Liver (tissue), 9 donors: ENCODE data around the gene DGKQ. TPM values are rescaled to one million over a fixed set of nuclear protein-coding genes. Genes with fewer than 3 reads are reported as not detected.

ENCODE experiments used
- DNase-seq: peaks from one replicate; pipeline ENCODE4 v3.0.0-alpha.2; 2017; ENCODE audit warnings: low spot score
- H3K27ac ChIP-seq, 2 donors: one replicate each; pipeline ENCODE4 v1.7.0; 2013; ENCODE audit warnings: inconsistent platforms in 2 of 2, low read length in 2 of 2, control low read depth in 1 of 2, low read depth in 1 of 2, mild to moderate bottlenecking in 1 of 2
- H3K27me3 ChIP-seq, 4 donors: one replicate each; pipeline versions ENCODE4 v1.6.1 to v1.7.0; 2013; ENCODE audit warnings: low read length in 3 of 4, inconsistent platforms in 1 of 4, mild to moderate bottlenecking in 1 of 4, moderate library complexity in 1 of 4; ENCODE audit not compliant: control insufficient read depth in 4 of 4, insufficient read depth in 4 of 4
- H3K36me3 ChIP-seq, 4 donors: one replicate each; pipeline versions ENCODE4 v1.6.1 to v1.7.0; 2013; ENCODE audit warnings: low read length in 3 of 4, mild to moderate bottlenecking in 3 of 4, low read depth in 1 of 4, moderate library complexity in 1 of 4; ENCODE audit not compliant: control insufficient read depth in 4 of 4, insufficient read depth in 3 of 4
- H3K4me1 ChIP-seq, 4 donors: one replicate each; pipeline versions ENCODE4 v1.6.1 to v1.7.0; 2013; ENCODE audit warnings: low read length in 3 of 4, mild to moderate bottlenecking in 3 of 4, moderate library complexity in 1 of 4; ENCODE audit not compliant: control insufficient read depth in 4 of 4, insufficient read depth in 4 of 4
- H3K4me3 ChIP-seq, 3 donors: one replicate each; pipeline versions ENCODE4 v1.6.1 to v1.7.0; 2013; ENCODE audit warnings: low read length in 3 of 3, control low read depth in 1 of 3, low read depth in 1 of 3, mild to moderate bottlenecking in 1 of 3
- H3K9ac ChIP-seq, 2 donors: one replicate each; pipeline ENCODE4 v1.7.0; 2013; ENCODE audit warnings: low read length in 2 of 2, mild to moderate bottlenecking in 2 of 2, moderate library complexity in 2 of 2, control low read depth in 1 of 2, low read depth in 1 of 2
- H3K9me3 ChIP-seq, 4 donors: one replicate each; pipeline versions ENCODE4 v1.6.1 to v1.7.0; 2013; ENCODE audit warnings: low read length in 3 of 4; ENCODE audit not compliant: control insufficient read depth in 4 of 4
- ATF3 ChIP-seq: IDR thresholded peaks from 2 replicates; pipeline ENCODE4 v1.6.1; 2016; ENCODE audit warnings: antibody characterized with exemption
- EGR1 ChIP-seq, 2 donors: IDR thresholded peaks; 2 replicates each; pipeline ENCODE4 v1.6.1; 2016 to 2018; ENCODE audit warnings: antibody characterized with exemption in 2 of 2, low read depth in 2 of 2
- FOXA1 ChIP-seq: IDR thresholded peaks from 2 replicates; pipeline ENCODE4 v1.6.1; 2016; ENCODE audit warnings: antibody characterized with exemption
- FOXA2 ChIP-seq: IDR thresholded peaks from 2 replicates; pipeline ENCODE4 v1.6.1; 2016; ENCODE audit warnings: antibody characterized with exemption
- GABPA ChIP-seq, 2 donors: IDR thresholded peaks in 1 of 2; conservative IDR thresholded peaks in 1 of 2; 2 replicates each; pipeline ENCODE4 v1.6.1; 2016; ENCODE audit warnings: antibody characterized with exemption in 2 of 2, mild to moderate bottlenecking in 1 of 2, moderate library complexity in 1 of 2
- HNF4A ChIP-seq, 2 donors: conservative IDR thresholded peaks; 2 replicates each; pipeline ENCODE4 v1.6.1; 2016; ENCODE audit warnings: antibody characterized with exemption in 2 of 2, mild to moderate bottlenecking in 2 of 2
- HNF4G ChIP-seq: IDR thresholded peaks from 2 replicates; pipeline ENCODE4 v1.6.1; 2016; ENCODE audit warnings: antibody characterized with exemption
- JUND ChIP-seq, 2 donors: IDR thresholded peaks; 2 replicates each; pipeline ENCODE4 v1.6.1; 2016; ENCODE audit warnings: antibody characterized with exemption in 2 of 2
- MAX ChIP-seq: IDR thresholded peaks from 2 replicates; pipeline ENCODE4 v1.6.1; 2016; ENCODE audit warnings: antibody characterized with exemption
- NR2F2 ChIP-seq: IDR thresholded peaks from 2 replicates; pipeline ENCODE4 v1.6.1; 2016; ENCODE audit warnings: antibody characterized with exemption
- RAD21 ChIP-seq, 2 donors: IDR thresholded peaks; 2 replicates each; pipeline ENCODE4 v1.6.1; 2016; ENCODE audit warnings: antibody characterized with exemption in 2 of 2, mild to moderate bottlenecking in 2 of 2
- RXRA ChIP-seq, 2 donors: IDR thresholded peaks; 2 replicates each; pipeline ENCODE4 v1.6.1; 2017 to 2018; ENCODE audit warnings: antibody characterized with exemption in 2 of 2, mild to moderate bottlenecking in 1 of 2
- SP1 ChIP-seq: IDR thresholded peaks from 2 replicates; pipeline ENCODE4 v1.6.1; 2018; ENCODE audit warnings: antibody characterized with exemption, mild to moderate bottlenecking
- TAF1 ChIP-seq: conservative IDR thresholded peaks from 2 replicates; pipeline ENCODE4 v1.6.1; 2016; ENCODE audit warnings: antibody characterized with exemption, mild to moderate bottlenecking
- YY1 ChIP-seq: IDR thresholded peaks from 2 replicates; pipeline ENCODE4 v1.6.1; 2016; ENCODE audit warnings: antibody characterized with exemption, mild to moderate bottlenecking
- WGBS: extraction: QIAGEN DNeasy Blood & Tissue Kit; methylation state at CpG from one replicate; pipeline ENCODE4 v1.1.7; 2013; 5-methylcytosine and 5-hydroxymethylcytosine counted together
- polyA plus RNA-seq, 2 donors: library from polyadenylated mRNA; stranded (reverse) in 1 of 2; unstranded in 1 of 2; fragments of 200-250 nt in 1 of 2; fragments of >200 nt in 1 of 2; fragmentation: Nextera tagmentation in 1 of 2; extraction: Ambion mirVana in 1 of 2; gene quantifications; one replicate each; pipeline versions ENCODE4 v1.2.1 to v1.2.3, GENCODE V29; 2013 to 2015
- total RNA-seq, 2 donors: library from RNA; depleted of rRNA; stranded (reverse); fragments of >200 nt; gene quantifications; one replicate each; pipeline ENCODE4 v1.2.3, GENCODE V29; 2014
- TF ChIP-seq, protein P1 (sequence below): fragments of 150-350 bp; IDR thresholded peaks from 2 replicates; pipeline ENCODE4 v1.5.1; 2017; ENCODE audit warnings: improper control_type of control experiment, low read depth, low read length; ENCODE audit not compliant: missing input control
- TF ChIP-seq, protein P2 (sequence below): IDR thresholded peaks from 2 replicates; pipeline ENCODE4 v1.6.1; 2016; ENCODE audit warnings: antibody characterized with exemption, mild to moderate bottlenecking
- TF ChIP-seq, protein P3 (sequence below): IDR thresholded peaks from 2 replicates; pipeline ENCODE4 v1.6.1; 2016; ENCODE audit warnings: antibody characterized with exemption
- donor health status: healthy.
- donor health status: healthy.
- donor health status: healthy.
- donor health status: healthy.
- donor health status: healthy.

The DGKQ gene
- total and polyA plus RNA-seq, 4 donors, result 1.5 to 8.8 (median 3.6) TPM

GRCh38 chr4:1006856-1007255, 33.5 kb upstream of the DGKQ start:
- Histone ChIP-seq H3K9me3 (no peaks in the 10 kb centered on the region), H3K27me3 (no peaks in the 10 kb centered on the region), H3K27ac (no peak overlapping the region), H3K36me3 (no peaks in the 10 kb centered on the region), H3K4me1 (peaks cover 15 to 38% (median 28%) of the 10 kb centered on the region in 4 donors), H3K9ac (no peak overlapping the region), H3K4me3 (no peak overlapping the region)
- WGBS, result 94% methylated on average over 5 of the region's 5 CpGs
- no peak for TF ChIP-seq HNF4A (conservative IDR thresholded peaks at IDR 0.05)
- TF ChIP-seq EGR1 (IDR thresholded peaks at IDR 0.05; ENCODE audit: low read depth in 2 of 2), result no peak
- TF ChIP-seq HNF4G, result no peak
- TF ChIP-seq SP1, result no peak
- TF ChIP-seq FOXA2, result no peak
- TF ChIP-seq NR2F2, result no peak
- TF ChIP-seq, protein P1, sequence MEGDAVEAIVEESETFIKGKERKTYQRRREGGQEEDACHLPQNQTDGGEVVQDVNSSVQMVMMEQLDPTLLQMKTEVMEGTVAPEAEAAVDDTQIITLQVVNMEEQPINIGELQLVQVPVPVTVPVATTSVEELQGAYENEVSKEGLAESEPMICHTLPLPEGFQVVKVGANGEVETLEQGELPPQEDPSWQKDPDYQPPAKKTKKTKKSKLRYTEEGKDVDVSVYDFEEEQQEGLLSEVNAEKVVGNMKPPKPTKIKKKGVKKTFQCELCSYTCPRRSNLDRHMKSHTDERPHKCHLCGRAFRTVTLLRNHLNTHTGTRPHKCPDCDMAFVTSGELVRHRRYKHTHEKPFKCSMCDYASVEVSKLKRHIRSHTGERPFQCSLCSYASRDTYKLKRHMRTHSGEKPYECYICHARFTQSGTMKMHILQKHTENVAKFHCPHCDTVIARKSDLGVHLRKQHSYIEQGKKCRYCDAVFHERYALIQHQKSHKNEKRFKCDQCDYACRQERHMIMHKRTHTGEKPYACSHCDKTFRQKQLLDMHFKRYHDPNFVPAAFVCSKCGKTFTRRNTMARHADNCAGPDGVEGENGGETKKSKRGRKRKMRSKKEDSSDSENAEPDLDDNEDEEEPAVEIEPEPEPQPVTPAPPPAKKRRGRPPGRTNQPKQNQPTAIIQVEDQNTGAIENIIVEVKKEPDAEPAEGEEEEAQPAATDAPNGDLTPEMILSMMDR, result no peak
- TF ChIP-seq, protein P2, sequence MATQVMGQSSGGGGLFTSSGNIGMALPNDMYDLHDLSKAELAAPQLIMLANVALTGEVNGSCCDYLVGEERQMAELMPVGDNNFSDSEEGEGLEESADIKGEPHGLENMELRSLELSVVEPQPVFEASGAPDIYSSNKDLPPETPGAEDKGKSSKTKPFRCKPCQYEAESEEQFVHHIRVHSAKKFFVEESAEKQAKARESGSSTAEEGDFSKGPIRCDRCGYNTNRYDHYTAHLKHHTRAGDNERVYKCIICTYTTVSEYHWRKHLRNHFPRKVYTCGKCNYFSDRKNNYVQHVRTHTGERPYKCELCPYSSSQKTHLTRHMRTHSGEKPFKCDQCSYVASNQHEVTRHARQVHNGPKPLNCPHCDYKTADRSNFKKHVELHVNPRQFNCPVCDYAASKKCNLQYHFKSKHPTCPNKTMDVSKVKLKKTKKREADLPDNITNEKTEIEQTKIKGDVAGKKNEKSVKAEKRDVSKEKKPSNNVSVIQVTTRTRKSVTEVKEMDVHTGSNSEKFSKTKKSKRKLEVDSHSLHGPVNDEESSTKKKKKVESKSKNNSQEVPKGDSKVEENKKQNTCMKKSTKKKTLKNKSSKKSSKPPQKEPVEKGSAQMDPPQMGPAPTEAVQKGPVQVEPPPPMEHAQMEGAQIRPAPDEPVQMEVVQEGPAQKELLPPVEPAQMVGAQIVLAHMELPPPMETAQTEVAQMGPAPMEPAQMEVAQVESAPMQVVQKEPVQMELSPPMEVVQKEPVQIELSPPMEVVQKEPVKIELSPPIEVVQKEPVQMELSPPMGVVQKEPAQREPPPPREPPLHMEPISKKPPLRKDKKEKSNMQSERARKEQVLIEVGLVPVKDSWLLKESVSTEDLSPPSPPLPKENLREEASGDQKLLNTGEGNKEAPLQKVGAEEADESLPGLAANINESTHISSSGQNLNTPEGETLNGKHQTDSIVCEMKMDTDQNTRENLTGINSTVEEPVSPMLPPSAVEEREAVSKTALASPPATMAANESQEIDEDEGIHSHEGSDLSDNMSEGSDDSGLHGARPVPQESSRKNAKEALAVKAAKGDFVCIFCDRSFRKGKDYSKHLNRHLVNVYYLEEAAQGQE, result no peak
- TF ChIP-seq TAF1, result no peak
- TF ChIP-seq RXRA (IDR thresholded peaks at IDR 0.05), result no peak
- no peak for TF ChIP-seq MAX
- no peak for TF ChIP-seq GABPA (IDR thresholded peaks at IDR 0.05 in 1 of 2, conservative IDR thresholded peaks at IDR 0.05 in 1 of 2)
- TF ChIP-seq FOXA1, result no peak
- no peak for TF ChIP-seq ATF3
- TF ChIP-seq YY1, result no peak
- TF ChIP-seq, protein P3, sequence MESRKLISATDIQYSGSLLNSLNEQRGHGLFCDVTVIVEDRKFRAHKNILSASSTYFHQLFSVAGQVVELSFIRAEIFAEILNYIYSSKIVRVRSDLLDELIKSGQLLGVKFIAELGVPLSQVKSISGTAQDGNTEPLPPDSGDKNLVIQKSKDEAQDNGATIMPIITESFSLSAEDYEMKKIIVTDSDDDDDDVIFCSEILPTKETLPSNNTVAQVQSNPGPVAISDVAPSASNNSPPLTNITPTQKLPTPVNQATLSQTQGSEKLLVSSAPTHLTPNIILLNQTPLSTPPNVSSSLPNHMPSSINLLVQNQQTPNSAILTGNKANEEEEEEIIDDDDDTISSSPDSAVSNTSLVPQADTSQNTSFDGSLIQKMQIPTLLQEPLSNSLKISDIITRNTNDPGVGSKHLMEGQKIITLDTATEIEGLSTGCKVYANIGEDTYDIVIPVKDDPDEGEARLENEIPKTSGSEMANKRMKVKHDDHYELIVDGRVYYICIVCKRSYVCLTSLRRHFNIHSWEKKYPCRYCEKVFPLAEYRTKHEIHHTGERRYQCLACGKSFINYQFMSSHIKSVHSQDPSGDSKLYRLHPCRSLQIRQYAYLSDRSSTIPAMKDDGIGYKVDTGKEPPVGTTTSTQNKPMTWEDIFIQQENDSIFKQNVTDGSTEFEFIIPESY, result no peak
- no peak for TF ChIP-seq RAD21 (IDR thresholded peaks at IDR 0.05)
- TF ChIP-seq JUND (IDR thresholded peaks at IDR 0.05), result no peak
- no peak for DNase-seq
